Mesendoderm (in vitro differentiated cells): ENCODE measurements around the gene AOPEP.

Experiments
- DNase-seq: peaks from one replicate; pipeline ENCODE4 v3.0.0; 2013
- H2AK5ac ChIP-seq: 2 replicates; pipeline ENCODE4 v1.6.1; 2013; ENCODE audit warnings: low read length, inconsistent platforms
- H2BK120ac ChIP-seq: 2 replicates; pipeline ENCODE4 v1.6.1; 2013; ENCODE audit warnings: low read depth, mild to moderate bottlenecking, low read length, moderate library complexity, mixed read lengths
- H2BK15ac ChIP-seq: replicated peaks from 2 replicates; pipeline ENCODE4 v1.6.1; 2013; ENCODE audit warnings: low read depth, mild to moderate bottlenecking, moderate library complexity
- H2BK5ac ChIP-seq: 2 replicates; pipeline ENCODE4 v1.6.1; 2013; ENCODE audit warnings: low read length, inconsistent platforms
- H3K18ac ChIP-seq: 2 replicates; pipeline ENCODE4 v1.6.1; 2013; ENCODE audit warnings: mild to moderate bottlenecking, low read length, mixed read lengths
- H3K23ac ChIP-seq: one replicate; pipeline ENCODE4 v1.6.1; 2013; ENCODE audit warnings: low read length
- H3K27ac ChIP-seq: 2 replicates; pipeline ENCODE4 v1.5.1; 2013; ENCODE audit warnings: low read depth, mild to moderate bottlenecking, inconsistent platforms, low read length, moderate library complexity
- H3K27me3 ChIP-seq: 2 replicates; pipeline ENCODE4 v1.6.1; 2013; ENCODE audit warnings: low read length, control low read depth, mild to moderate bottlenecking, inconsistent platforms; ENCODE audit not compliant: insufficient read depth, poor library complexity
- H3K36me3 ChIP-seq: 2 replicates; pipeline ENCODE4 v1.6.1; 2013; ENCODE audit warnings: low read length, inconsistent platforms; ENCODE audit not compliant: control insufficient read depth, insufficient read depth
- H3K4ac ChIP-seq: one replicate; pipeline ENCODE4 v1.6.1; 2013; ENCODE audit warnings: low read depth, mild to moderate bottlenecking, low read length, moderate library complexity
- H3K4me1 ChIP-seq: 2 replicates; pipeline ENCODE4 v1.6.1; 2013; ENCODE audit warnings: low read depth, low read length, inconsistent platforms; ENCODE audit not compliant: control insufficient read depth
- H3K4me2 ChIP-seq: 2 replicates; pipeline ENCODE4 v1.6.1; 2013; ENCODE audit warnings: low read length
- H3K4me3 ChIP-seq: 2 replicates; pipeline ENCODE4 v1.5.1; 2013; ENCODE audit warnings: mild to moderate bottlenecking, low read length
- H3K56ac ChIP-seq: one replicate; pipeline ENCODE4 v1.6.1; 2013; ENCODE audit warnings: low read length
- H3K79me1 ChIP-seq: 2 replicates; pipeline ENCODE4 v1.6.1; 2013; ENCODE audit warnings: low read length, inconsistent platforms
- H3K79me2 ChIP-seq: 2 replicates; pipeline ENCODE4 v1.6.1; 2013; ENCODE audit warnings: mild to moderate bottlenecking, low read length; ENCODE audit not compliant: control insufficient read depth, insufficient read depth
- H3K9ac ChIP-seq: 2 replicates; pipeline ENCODE4 v1.6.1; 2013; ENCODE audit warnings: low read length, inconsistent platforms
- H4K5ac ChIP-seq: one replicate; pipeline ENCODE4 v1.6.1; 2013; ENCODE audit warnings: low read length
- H4K8ac ChIP-seq: one replicate; pipeline ENCODE4 v1.6.1; 2013; ENCODE audit warnings: low read depth, mild to moderate bottlenecking, control low read depth, low read length, moderate library complexity
- whole genome bisulfite sequencing: extraction: QIAGEN DNeasy Blood & Tissue Kit; methylation state at CpG from one replicate; pipeline ENCODE4 v1.1.7; 2013; ENCODE audit warnings: low lambda C conversion rate, missing lambda C conversion rate; ENCODE audit not compliant: insufficient coverage; ENCODE audit errors: extremely low coverage; 5-methylcytosine and 5-hydroxymethylcytosine counted together

The AOPEP gene

DNA sequence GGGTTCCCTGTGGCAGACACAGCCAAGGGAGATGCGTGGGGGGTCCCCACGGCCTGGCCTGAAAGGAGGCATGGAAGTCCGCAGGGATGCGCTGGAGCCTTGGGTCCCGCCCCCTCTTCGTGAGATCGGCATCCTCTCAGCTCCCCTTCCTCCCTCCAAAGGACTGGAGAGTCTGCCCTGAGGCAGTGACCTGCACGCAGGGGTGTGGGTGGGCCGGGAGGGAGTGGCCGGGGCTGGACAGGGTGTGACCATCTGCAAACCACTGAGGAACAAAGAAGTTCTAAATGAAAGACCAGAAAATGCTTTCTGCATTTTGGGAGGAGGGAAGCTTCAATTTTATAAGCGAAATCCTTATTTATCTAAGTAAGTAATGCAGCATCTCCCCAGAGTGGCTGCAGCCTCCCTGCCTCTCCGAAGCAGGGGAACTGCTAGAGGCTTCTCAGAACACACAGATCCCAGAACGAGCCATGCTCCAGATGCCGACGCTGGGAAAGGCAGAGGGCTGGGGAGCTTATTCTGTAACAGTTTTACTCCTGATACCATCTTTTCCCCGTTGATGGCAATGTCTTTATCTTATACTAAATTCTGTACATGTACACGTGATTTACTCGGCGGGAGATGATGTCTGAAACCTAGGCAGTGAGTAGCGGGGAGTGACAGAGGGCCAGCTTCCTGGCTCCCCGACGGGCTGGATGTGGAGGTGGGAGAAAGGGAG, 369.3 kb downstream of the AOPEP start:
- WGBS = no CpG with 5 or more reads among the region's 22 CpGs
- Histone ChIP-seq H3K4ac (no peak overlapping the region), H3K23ac (no peak overlapping the region), H2BK15ac (no peak overlapping the region), H3K36me3 (no peaks in the 10 kb centered on the region), H4K8ac (no peak overlapping the region), H3K27ac (no peak overlapping the region), H3K79me2 (no peaks in the 10 kb centered on the region), H3K56ac (no peak overlapping the region), H2AK5ac (no peak overlapping the region), H3K18ac (no peak overlapping the region), H3K27me3 (no peaks in the 10 kb centered on the region), H3K79me1 (no peaks in the 10 kb centered on the region), H4K5ac (no peak overlapping the region), H3K4me2 (no peak overlapping the region), H3K4me3 (no peak overlapping the region), H3K4me1 (peaks cover 3% of the 10 kb centered on the region), H2BK120ac (no peak overlapping the region), H3K9ac (no peak overlapping the region), H2BK5ac (no peak overlapping the region)
- no peak for DNase-seq

DNA sequence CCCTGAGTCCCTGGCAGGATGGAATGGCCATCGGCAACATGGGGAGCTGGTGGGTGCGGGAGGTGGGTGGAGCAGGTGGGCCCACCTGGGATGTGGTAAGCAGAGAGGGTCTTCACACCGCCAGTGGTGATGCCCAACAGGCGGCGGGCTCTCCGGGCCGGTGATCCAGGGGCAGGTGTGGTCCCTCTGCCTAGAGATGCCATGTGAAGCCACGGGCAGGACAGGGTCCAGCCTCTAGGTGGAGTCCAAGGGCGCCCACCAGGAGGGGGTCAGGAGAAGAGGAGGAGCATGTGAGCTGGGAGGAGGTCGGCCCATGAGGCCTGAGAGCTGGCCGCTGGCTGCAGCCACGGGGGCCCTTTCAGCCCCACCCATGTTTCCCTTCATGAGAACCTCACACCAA, 369.9 kb downstream of the AOPEP start:
- Histone ChIP-seq H3K79me2 (no peaks in the 10 kb centered on the region), H3K4me1 (peaks cover 3% of the 10 kb centered on the region), H3K79me1 (no peaks in the 10 kb centered on the region), H2AK5ac (no peak overlapping the region), H2BK5ac (no peak overlapping the region), H3K4ac (no peak overlapping the region), H4K8ac (no peak overlapping the region), H3K56ac (no peak overlapping the region), H3K18ac (no peak overlapping the region), H2BK120ac (no peak overlapping the region), H4K5ac (no peak overlapping the region), H3K27me3 (no peaks in the 10 kb centered on the region), H3K9ac (no peak overlapping the region), H3K27ac (no peak overlapping the region), H3K23ac (no peak overlapping the region), H3K4me2 (no peak overlapping the region), H3K36me3 (no peaks in the 10 kb centered on the region), H2BK15ac (no peak overlapping the region), H3K4me3 (no peak overlapping the region)
- no CpG with 5 or more reads among the region's 12 CpGs for WGBS
- DNase-seq = no peak

DNA sequence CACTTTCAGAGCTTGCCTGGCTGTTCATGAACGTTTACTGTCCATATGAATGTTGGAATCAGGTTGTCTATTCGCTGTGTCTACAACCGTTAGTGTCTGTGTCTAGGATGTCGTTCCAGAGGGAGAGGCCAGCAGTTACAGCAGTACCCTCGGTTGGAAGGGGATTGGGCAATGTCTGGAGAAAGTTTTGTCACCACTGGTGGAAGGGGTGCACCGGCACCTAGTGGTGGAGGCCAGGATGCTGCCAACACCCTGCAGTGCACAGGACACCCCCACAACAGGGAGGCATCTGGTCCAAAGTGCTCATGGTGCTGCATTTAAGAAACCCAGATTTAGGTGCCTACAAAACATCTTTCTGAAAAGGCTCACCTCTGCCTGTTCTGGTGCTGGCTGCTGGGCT, 370.3 kb downstream of the AOPEP start:
- Histone ChIP-seq H2BK5ac (no peak overlapping the region), H3K4me2 (no peak overlapping the region), H3K4me3 (no peak overlapping the region), H3K23ac (no peak overlapping the region), H3K4me1 (peaks cover 2% of the 10 kb centered on the region), H3K27ac (no peak overlapping the region), H3K79me2 (no peaks in the 10 kb centered on the region), H2AK5ac (no peak overlapping the region), H3K79me1 (no peaks in the 10 kb centered on the region), H2BK120ac (no peak overlapping the region), H4K8ac (no peak overlapping the region), H3K9ac (no peak overlapping the region), H3K36me3 (no peaks in the 10 kb centered on the region), H2BK15ac (no peak overlapping the region), H3K18ac (no peak overlapping the region), H3K4ac (no peak overlapping the region), H3K56ac (no peak overlapping the region), H4K5ac (no peak overlapping the region), H3K27me3 (no peaks in the 10 kb centered on the region)
- no peak for DNase-seq
- WGBS = no CpG with 5 or more reads among the region's 6 CpGs

DNA sequence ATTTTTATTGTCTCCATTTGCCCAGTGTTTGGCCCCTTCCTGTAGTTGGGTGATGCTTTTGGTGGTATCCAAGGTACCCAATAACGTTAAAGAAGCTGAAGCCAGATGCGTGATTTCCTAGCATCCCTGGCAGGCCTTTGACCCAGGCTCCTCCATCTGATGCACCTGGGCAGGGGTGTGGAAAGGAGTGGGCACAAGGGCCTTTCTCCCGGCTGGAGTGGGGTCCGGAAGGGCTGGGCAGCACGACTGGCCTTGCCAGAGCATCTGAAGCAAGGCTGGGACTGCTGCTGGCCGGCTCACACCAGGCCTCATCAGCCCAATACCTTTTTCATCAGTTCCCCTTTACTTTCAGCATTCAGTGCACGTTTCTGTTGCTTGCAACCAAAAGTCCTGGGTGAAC, 370.8 kb downstream of the AOPEP start:
- Histone ChIP-seq H3K4me3 (no peak overlapping the region), H2AK5ac (no peak overlapping the region), H3K4ac (no peak overlapping the region), H2BK15ac (no peak overlapping the region), H3K27ac (no peak overlapping the region), H3K79me1 (no peaks in the 10 kb centered on the region), H3K27me3 (no peaks in the 10 kb centered on the region), H3K4me2 (no peak overlapping the region), H3K79me2 (no peaks in the 10 kb centered on the region), H4K8ac (no peak overlapping the region), H3K9ac (no peak overlapping the region), H2BK120ac (no peak overlapping the region), H2BK5ac (no peak overlapping the region), H3K56ac (no peak overlapping the region), H3K4me1 (no peaks in the 10 kb centered on the region), H4K5ac (no peak overlapping the region), H3K23ac (no peak overlapping the region), H3K18ac (no peak overlapping the region), H3K36me3 (no peaks in the 10 kb centered on the region)
- no CpG with 5 or more reads among the region's 7 CpGs for WGBS
- DNase-seq = no peak

GRCh38 chr9:95098391-95098921, 372.0 kb downstream of the AOPEP start:
- H4K5ac ChIP-seq = no peak overlapping the region
- no peaks in the 10 kb centered on the region for H3K4me1 ChIP-seq
- no peaks in the 10 kb centered on the region for H3K79me1 ChIP-seq
- H3K4me3 ChIP-seq = no peak overlapping the region
- no peaks in the 10 kb centered on the region for H3K27me3 ChIP-seq
- H3K79me2 ChIP-seq = no peaks in the 10 kb centered on the region
- no peak overlapping the region for H3K27ac ChIP-seq
- H3K56ac ChIP-seq = no peak overlapping the region
- H3K4ac ChIP-seq = no peak overlapping the region
- no peak overlapping the region for H4K8ac ChIP-seq
- no peak overlapping the region for H2AK5ac ChIP-seq
- H3K23ac ChIP-seq = no peak overlapping the region
- H3K36me3 ChIP-seq = no peaks in the 10 kb centered on the region
- H2BK120ac ChIP-seq = no peak overlapping the region
- no peak overlapping the region for H2BK5ac ChIP-seq
- no peak for DNase-seq
- no peak overlapping the region for H3K9ac ChIP-seq
- no CpG with 5 or more reads among the region's 12 CpGs for WGBS
- H3K4me2 ChIP-seq = no peak overlapping the region
- H2BK15ac ChIP-seq = no peak overlapping the region
- H3K18ac ChIP-seq = no peak overlapping the region
